OCI-LY1 (cell line): ENCODE data around the gene PIGH.

ENCODE experiments used
- H2AFZ ChIP-seq: fragments of 200-600 bp; sonication (generic), shearing (Covaris generic); 2 replicates; pipeline ENCODE4 v1.6.0; 2014; ENCODE audit warnings: antibody characterized with exemption, mild to moderate bottlenecking, low read length
- H3F3A ChIP-seq: fragments of 200-600 bp; sonication (generic), shearing (Covaris generic); 2 replicates; pipeline ENCODE4 v1.6.0; 2014; ENCODE audit warnings: mild to moderate bottlenecking, antibody characterized with exemption, low read length, moderate library complexity; ENCODE audit not compliant: insufficient read depth
- H3K27ac ChIP-seq: fragments of 200-600 bp; sonication (generic); 2 replicates; pipeline ENCODE4 v1.5.1; 2014; ENCODE audit warnings: low read length, mixed run types, mild to moderate bottlenecking, low read depth; ENCODE audit not compliant: poor library complexity, severe bottlenecking
- H3K27me3 ChIP-seq: fragments of 200-600 bp; sonication (generic); 2 replicates; pipeline ENCODE4 v1.6.0; 2014; ENCODE audit warnings: antibody characterized with exemption, mild to moderate bottlenecking, low read length, moderate library complexity; ENCODE audit not compliant: insufficient read depth
- H3K36me3 ChIP-seq: fragments of 200-600 bp; sonication (generic); 2 replicates; pipeline ENCODE4 v1.6.1; 2014; ENCODE audit warnings: mild to moderate bottlenecking, antibody characterized with exemption, low read length, moderate library complexity, mixed read lengths; ENCODE audit not compliant: insufficient read depth
- H3K4me1 ChIP-seq: fragments of 200-600 bp; sonication (generic); 2 replicates; pipeline ENCODE4 v1.5.1; 2014; ENCODE audit warnings: mild to moderate bottlenecking, low read length, moderate library complexity; ENCODE audit not compliant: insufficient read depth, severe bottlenecking
- H3K4me2 ChIP-seq: fragments of 200-600 bp; sonication (generic), shearing (Covaris generic); 2 replicates; pipeline ENCODE4 v1.6.1; 2014; ENCODE audit warnings: low read length
- H3K4me3 ChIP-seq: fragments of 200-600 bp; sonication (generic); 2 replicates; pipeline ENCODE4 v1.5.1; 2014; ENCODE audit warnings: low read length, low read depth, mild to moderate bottlenecking, mixed read lengths; ENCODE audit not compliant: poor library complexity, severe bottlenecking
- H3K79me2 ChIP-seq: fragments of 200-600 bp; shearing (Covaris generic); 2 replicates; pipeline ENCODE4 v1.6.1; 2016; ENCODE audit warnings: mixed run types, low read length, mixed read lengths; ENCODE audit not compliant: insufficient read depth
- H3K9ac ChIP-seq: fragments of 200-600 bp; sonication (generic), shearing (Covaris generic); 2 replicates; pipeline ENCODE4 v1.6.1; 2014; ENCODE audit warnings: mild to moderate bottlenecking, low read length, mixed read lengths
- H3K9me2 ChIP-seq: fragments of 200-600 bp; sonication (generic), shearing (Covaris generic); 2 replicates; pipeline ENCODE4 v1.6.1; 2014; ENCODE audit warnings: low read depth, mild to moderate bottlenecking, low read length, mixed read lengths
- H3K9me3 ChIP-seq: fragments of 200-600 bp; shearing (Covaris generic); 2 replicates; pipeline ENCODE4 v1.6.1; 2014; ENCODE audit warnings: low read length, mixed read lengths
- H4K20me1 ChIP-seq: fragments of 200-600 bp; sonication (generic), shearing (Covaris generic); 2 replicates; pipeline ENCODE4 v1.6.0; 2016; ENCODE audit warnings: mild to moderate bottlenecking, low read length; ENCODE audit not compliant: insufficient read depth
- EZH2 ChIP-seq: fragments of 200-600 bp; sonication (generic), shearing (Covaris generic); IDR thresholded peaks from 2 replicates; pipeline ENCODE4 v1.8.0; 2017; ENCODE audit warnings: borderline replicate concordance, mixed run types, mild to moderate bottlenecking, antibody characterized with exemption, low read length, moderate library complexity, mixed read lengths
- TF ChIP-seq, protein P1 (sequence below): fragments of 200-600 bp; sonication (generic), shearing (Covaris generic); IDR thresholded peaks from 2 replicates; pipeline ENCODE4 v1.5.1; 2017; ENCODE audit warnings: mild to moderate bottlenecking, antibody characterized with exemption, low read length, moderate library complexity, mixed read lengths

Gene PIGH

DNA sequence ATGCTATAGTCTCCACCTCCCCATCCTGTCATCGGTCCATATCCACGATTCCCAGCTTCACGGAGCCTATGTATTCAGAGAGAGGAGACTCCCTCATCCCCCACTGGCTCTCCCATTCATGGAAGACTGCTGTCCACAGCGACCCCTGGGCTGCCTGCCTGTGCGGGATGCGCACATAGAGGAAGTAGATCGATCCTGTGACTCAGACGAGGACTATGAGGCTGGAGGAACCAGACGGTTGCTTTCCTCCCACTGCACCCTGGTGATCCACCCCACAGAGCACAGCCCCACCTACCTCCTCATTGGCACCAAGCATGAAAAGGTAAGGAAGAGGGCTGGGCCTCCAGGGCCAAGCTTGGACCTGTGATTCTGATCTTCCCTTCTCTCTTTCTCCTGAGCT is 24.4 kb downstream of the PIGH start:
- no peaks in the 10 kb centered on the region for H3F3A ChIP-seq
- H3K4me1 ChIP-seq = no peaks in the 10 kb centered on the region
- H3K36me3 ChIP-seq = no peaks in the 10 kb centered on the region
- H3K9me3 ChIP-seq = no peaks in the 10 kb centered on the region
- no peak overlapping the region for H3K4me2 ChIP-seq
- no peak overlapping the region for H3K9ac ChIP-seq
- no peaks in the 10 kb centered on the region for H3K79me2 ChIP-seq
- no peak overlapping the region for H2AFZ ChIP-seq
- TF ChIP-seq, protein P1, sequence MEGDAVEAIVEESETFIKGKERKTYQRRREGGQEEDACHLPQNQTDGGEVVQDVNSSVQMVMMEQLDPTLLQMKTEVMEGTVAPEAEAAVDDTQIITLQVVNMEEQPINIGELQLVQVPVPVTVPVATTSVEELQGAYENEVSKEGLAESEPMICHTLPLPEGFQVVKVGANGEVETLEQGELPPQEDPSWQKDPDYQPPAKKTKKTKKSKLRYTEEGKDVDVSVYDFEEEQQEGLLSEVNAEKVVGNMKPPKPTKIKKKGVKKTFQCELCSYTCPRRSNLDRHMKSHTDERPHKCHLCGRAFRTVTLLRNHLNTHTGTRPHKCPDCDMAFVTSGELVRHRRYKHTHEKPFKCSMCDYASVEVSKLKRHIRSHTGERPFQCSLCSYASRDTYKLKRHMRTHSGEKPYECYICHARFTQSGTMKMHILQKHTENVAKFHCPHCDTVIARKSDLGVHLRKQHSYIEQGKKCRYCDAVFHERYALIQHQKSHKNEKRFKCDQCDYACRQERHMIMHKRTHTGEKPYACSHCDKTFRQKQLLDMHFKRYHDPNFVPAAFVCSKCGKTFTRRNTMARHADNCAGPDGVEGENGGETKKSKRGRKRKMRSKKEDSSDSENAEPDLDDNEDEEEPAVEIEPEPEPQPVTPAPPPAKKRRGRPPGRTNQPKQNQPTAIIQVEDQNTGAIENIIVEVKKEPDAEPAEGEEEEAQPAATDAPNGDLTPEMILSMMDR = no peak
- H4K20me1 ChIP-seq = no peaks in the 10 kb centered on the region
- no peak overlapping the region for H3K27ac ChIP-seq
- 0 out of 2 replicates have a peak, but pooled peaks cover 7% of the 10 kb centered on the region for H3K27me3 ChIP-seq
- no peaks in the 10 kb centered on the region for H3K9me2 ChIP-seq
- H3K4me3 ChIP-seq = no peak overlapping the region

DNA sequence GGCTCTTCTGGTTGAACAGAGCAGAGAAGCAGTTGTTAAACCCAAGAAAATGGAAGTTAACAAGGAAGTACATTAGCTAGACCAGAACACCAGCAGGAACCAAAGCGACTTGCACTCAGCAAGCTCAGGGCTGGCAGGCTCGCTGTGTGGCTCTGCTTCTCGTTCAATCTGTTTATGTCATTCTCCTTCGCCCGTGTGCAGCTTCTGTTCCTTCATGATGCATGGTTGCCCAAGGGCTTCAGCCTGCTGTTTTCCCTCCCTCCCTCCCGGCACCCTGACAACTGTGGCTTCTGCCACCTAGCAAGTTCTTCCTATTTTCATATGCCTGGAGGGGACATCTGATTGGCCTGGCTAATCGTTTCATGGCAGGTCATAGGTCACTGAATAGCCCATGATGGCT is 25.3 kb downstream of the PIGH start:
- Histone ChIP-seq H2AFZ (no peak overlapping the region), H3K4me1 (no peaks in the 10 kb centered on the region), H3K9ac (no peak overlapping the region), H3F3A (no peaks in the 10 kb centered on the region), H3K4me2 (no peak overlapping the region), H3K9me2 (no peaks in the 10 kb centered on the region), H3K9me3 (no peaks in the 10 kb centered on the region), H3K36me3 (no peaks in the 10 kb centered on the region), H3K27me3 (0 out of 2 replicates have a peak, but pooled peaks cover 7% of the 10 kb centered on the region), H3K27ac (no peak overlapping the region), H3K79me2 (no peaks in the 10 kb centered on the region), H4K20me1 (no peaks in the 10 kb centered on the region), H3K4me3 (no peak overlapping the region)
- TF ChIP-seq, protein P1 = no peak
- TF ChIP-seq EZH2 = no peak

DNA sequence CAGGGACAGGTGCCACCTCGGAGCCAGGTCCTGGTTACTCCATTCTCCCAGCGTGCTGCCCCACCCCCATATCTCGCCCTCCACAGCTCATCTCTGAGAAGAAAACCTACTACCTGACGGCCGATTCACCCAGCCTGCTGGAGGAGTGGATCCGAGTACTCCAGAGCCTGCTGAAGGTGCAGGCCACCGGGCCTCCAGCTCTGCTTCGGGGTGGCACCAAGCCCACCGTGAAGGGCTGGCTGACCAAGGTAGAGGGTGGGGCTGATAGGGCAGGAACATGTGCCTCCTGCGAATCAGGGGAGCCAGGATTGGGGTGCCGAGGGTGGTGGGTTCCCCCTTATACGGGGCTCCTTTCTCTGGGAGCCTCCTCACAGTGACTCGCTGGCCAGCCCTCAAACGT is 25.9 kb downstream of the PIGH start:
- Histone ChIP-seq H3K27me3 (0 out of 2 replicates have a peak, but pooled peaks cover 7% of the 10 kb centered on the region), H3F3A (no peaks in the 10 kb centered on the region), H3K4me3 (no peak overlapping the region), H4K20me1 (no peaks in the 10 kb centered on the region), H3K4me2 (no peak overlapping the region), H2AFZ (no peak overlapping the region), H3K36me3 (no peaks in the 10 kb centered on the region), H3K4me1 (no peaks in the 10 kb centered on the region), H3K9me3 (no peaks in the 10 kb centered on the region), H3K9me2 (no peaks in the 10 kb centered on the region), H3K9ac (no peak overlapping the region), H3K79me2 (no peaks in the 10 kb centered on the region), H3K27ac (no peak overlapping the region)
- no peak for TF ChIP-seq EZH2
- TF ChIP-seq, protein P1 = no peak
